ENCODE data around the gene ZNF561. TPM values are rescaled to one million over a fixed set of nuclear protein-coding genes. Genes with fewer than 3 reads are reported as not detected.

ZNF561 gene
- polyA plus RNA-seq (2011; rRNA removed) (21.8 and 22.0 TPM in 2 replicates), polyA plus RNA-seq (2017; fragmentation: RNase III; extraction: RNeasy Plus Mini Kit Qiagen cat#74134 plus additional on column Dnase treatment) (18.0 to 22.2 TPM (median 18.9 TPM) in 3 replicates), polyA minus RNA-seq (2011; rRNA and poly(A)+ RNA removed) (53.9 and 62.4 TPM in 2 replicates)
- polyA plus RNA-seq (2012; cell fraction: cytosol; rRNA removed), result 4.5 and 5.9 TPM in 2 replicates
- polyA plus RNA-seq (2012; cell fraction: nucleus; rRNA removed), result 5.1 and 5.4 TPM in 2 replicates

- Histone ChIP-seq H3K4me1 (no peaks in the 10 kb centered on the region), H3K9me3 (peaks cover 44% of the 10 kb centered on the region), H3K4me2 (peak within 1 kb of the TSS; percentile 60), H3K27ac (peak within 1 kb of the TSS; percentile 89 to 99), H3K4me3 (peak within 1 kb of the TSS; percentile 93)
- FAIRE-seq (no peak), DNase-seq (ENCODE audit: low read depth in 1 of 2, low spot score in 1 of 2) (peak; percentile 46 to 88), ATAC-seq (peak; percentile 96 to 98)
- TF ChIP-seq MAX (IDR thresholded peaks at IDR 0.05) (peak; percentile 76), GATA3 (IDR thresholded peaks at IDR 0.05; ENCODE audit: borderline replicate concordance) (peak; percentile 51; the same call in 1 of the 2 replicates), MAZ (IDR thresholded peaks at IDR 0.05; ENCODE audit: borderline replicate concordance, low read depth, low read length) (no peak), JUN (IDR thresholded peaks at IDR 0.05) (peak in 1 of 2 experiments; percentile 81; a peak in 3 of 5 replicates), KDM5A (IDR thresholded peaks at IDR 0.05) (peak; percentile 70; the same call in 1 of the 2 replicates), CBX2 (IDR thresholded peaks at IDR 0.05; ENCODE audit: borderline replicate concordance, low read depth) (no peak), NPAS2 (CRISPR knock-in tag; IDR thresholded peaks at IDR 0.05; ENCODE audit: borderline replicate concordance) (no peak), HEYL (CRISPR knock-in tag; IDR thresholded peaks at IDR 0.05) (no peak), SMC3 (IDR thresholded peaks at IDR 0.05) (no peak), HDAC2 (IDR thresholded peaks at IDR 0.05) (no peak), TP53 (CRISPR knock-in tag; IDR thresholded peaks at IDR 0.05) (no peak), RNF2 (IDR thresholded peaks at IDR 0.05; ENCODE audit: borderline replicate concordance, low read depth) (no peak), E2F6 (IDR thresholded peaks at IDR 0.05; ENCODE audit: borderline replicate concordance, low read depth) (peak; percentile 68; the same call in 1 of the 2 replicates), BHLHE40 (IDR thresholded peaks at IDR 0.05; ENCODE audit: low read depth, low read length) (no peak), ELK1 (IDR thresholded peaks at IDR 0.05; ENCODE audit: low read depth, low read length) (no peak), ZC3H11A (IDR thresholded peaks at IDR 0.05) (0 out of 2 replicates have a peak, but pooled peaks have one; percentile 6), PHF8 (IDR thresholded peaks at IDR 0.05; ENCODE audit: borderline replicate concordance, low read depth) (peak; percentile 86), ZSCAN20 (CRISPR knock-in tag; IDR thresholded peaks at IDR 0.05) (no peak), KDM1A (IDR thresholded peaks at IDR 0.05; ENCODE audit: low read depth) (peak; percentile 31; the same call in 1 of the 2 replicates), CHD4 (IDR thresholded peaks at IDR 0.05; ENCODE audit: borderline replicate concordance) (no peak), ZNF302 (CRISPR knock-in tag; IDR thresholded peaks at IDR 0.05) (no peak), MYC (IDR thresholded peaks at IDR 0.05; ENCODE audit: borderline replicate concordance, low read length) (0 out of 2 replicates have a peak, but pooled peaks have one; percentile 25), ATOH8 (CRISPR knock-in tag; IDR thresholded peaks at IDR 0.05; ENCODE audit: low read depth) (no peak), RARB (CRISPR knock-in tag; IDR thresholded peaks at IDR 0.05) (no peak), EP300 (IDR thresholded peaks at IDR 0.05) (no peak), CEBPB (IDR thresholded peaks at IDR 0.05) (no peak), MAFK (IDR thresholded peaks at IDR 0.05; ENCODE audit: partially characterized antibody) (no peak), BCL3 (IDR thresholded peaks at IDR 0.05) (0 out of 3 replicates have a peak, but pooled peaks have one; percentile 32), POLR2A (IDR thresholded peaks at IDR 0.05; ENCODE audit: low read length) (peak; percentile 47), PBX3 (IDR thresholded peaks at IDR 0.05) (no peak), HOXB13 (CRISPR knock-in tag; IDR thresholded peaks at IDR 0.05; ENCODE audit: low read depth) (0 out of 2 replicates have a peak, but pooled peaks have one; percentile 55), FOSL2 (IDR thresholded peaks at IDR 0.05) (no peak), FOSL2 (CRISPR knock-in tag; IDR thresholded peaks at IDR 0.05) (0 out of 2 replicates have a peak, but pooled peaks have one; percentile 3)
- POLR2A ChIA-PET, result no interaction called here
- CTCF ChIA-PET, result no interaction called here
- 7% methylated on average over 18 of the region's 33 CpGs for WGBS (ENCODE audit: missing lambda C conversion rate)
These were observed at the start of gene ZNF561 for GRCh38 chr19:9621156-9622037. TSS of gene ZNF561 (minus strand) at chr19:9621232. CDS start at chr19:9619456, 1,776 bp downstream.

All from A549 (cell line).